OCI-LY7 (cell line): ENCODE data around the gene XG. TPM values are rescaled to one million over a fixed set of nuclear protein-coding genes. Genes with fewer than 3 reads are reported as not detected.

ENCODE experiments used
- BruUV-seq: library from RNA; stranded (reverse); fragments of 400-500 nt; replicated peaks from 2 replicates; lab custom pipeline; 2021; lab: Mats Ljungman, UMichigan
- CTCF ChIA-PET: fragments of 300-600 bp; sonication (Branson Sonifier 250); formaldehyde crosslinking; loops from one replicate; lab custom pipeline; 2022; ENCODE audit warnings: antibody characterized with exemption; ENCODE audit not compliant: unreplicated experiment; lab: Charles Lee
- POLR2A ChIA-PET: fragments of 300-600 bp; sonication (Branson Sonifier 250); formaldehyde crosslinking; loops from one replicate; lab custom pipeline; 2022; ENCODE audit warnings: antibody characterized with exemption; lab: Charles Lee
- DNase-seq: peaks from one replicate; pipeline ENCODE4 v3.0.0-alpha.2; 2015; ENCODE audit warnings: low spot score
- H2AFZ ChIP-seq: fragments of 200-600 bp; sonication (generic), shearing (Covaris generic); 2 replicates; pipeline ENCODE4 v1.6.1; 2014; ENCODE audit warnings: mild to moderate bottlenecking, antibody characterized with exemption, low read length, moderate library complexity
- H3K27ac ChIP-seq: fragments of 200-600 bp; sonication (generic); 2 replicates; pipeline ENCODE4 v1.5.1; 2014; ENCODE audit warnings: mixed run types, low read depth, mild to moderate bottlenecking, moderate library complexity, low read length, inconsistent platforms; ENCODE audit not compliant: poor library complexity, severe bottlenecking
- H3K36me3 ChIP-seq: fragments of 200-600 bp; sonication (generic); 2 replicates; pipeline ENCODE4 v1.6.1; 2014; ENCODE audit warnings: mild to moderate bottlenecking, antibody characterized with exemption, low read length, moderate library complexity, mixed read lengths; ENCODE audit not compliant: insufficient read depth
- H3K4me1 ChIP-seq: fragments of 200-600 bp; sonication (generic); 2 replicates; pipeline ENCODE4 v1.5.1; 2014; ENCODE audit warnings: mild to moderate bottlenecking, low read length; ENCODE audit not compliant: insufficient read depth, poor library complexity, severe bottlenecking
- H3K4me2 ChIP-seq: fragments of 200-600 bp; sonication (generic); 2 replicates; pipeline ENCODE4 v1.6.1; 2014; ENCODE audit warnings: mild to moderate bottlenecking, low read length
- H3K4me3 ChIP-seq: fragments of 200-600 bp; sonication (generic); 2 replicates; pipeline ENCODE4 v1.5.1; 2014; ENCODE audit warnings: mild to moderate bottlenecking, low read depth, low read length; ENCODE audit not compliant: poor library complexity, severe bottlenecking
- H3K79me2 ChIP-seq: fragments of 200-600 bp; sonication (generic); 2 replicates; pipeline ENCODE4 v1.6.1; 2016; ENCODE audit warnings: low read depth, mild to moderate bottlenecking, low read length, moderate library complexity, mixed read lengths; ENCODE audit not compliant: insufficient read depth
- H3K9me2 ChIP-seq: fragments of 200-600 bp; sonication (generic); 2 replicates; pipeline ENCODE4 v1.6.1; 2016; ENCODE audit warnings: mild to moderate bottlenecking, low read length, mixed read lengths; ENCODE audit not compliant: insufficient read depth
- H3K9me3 ChIP-seq: fragments of 200-600 bp; sonication (generic); 2 replicates; pipeline ENCODE4 v1.6.1; 2014; ENCODE audit warnings: mild to moderate bottlenecking, mixed run types, low read length, mixed read lengths
- H4K20me1 ChIP-seq: fragments of 200-600 bp; sonication (generic); 2 replicates; pipeline ENCODE4 v1.6.1; 2014; ENCODE audit warnings: mild to moderate bottlenecking, antibody characterized with exemption, low read length, moderate library complexity, mixed read lengths; ENCODE audit not compliant: insufficient read depth
- CTCF ChIP-seq: fragments of 200-600 bp; sonication (generic); conservative IDR thresholded peaks from 2 replicates; pipeline ENCODE4 v1.5.1; 2014; ENCODE audit warnings: mild to moderate bottlenecking, antibody characterized with exemption, low read length, moderate library complexity, mixed read lengths
- EZH2phosphoT487 ChIP-seq: fragments of 200-600 bp; sonication (generic); IDR thresholded peaks from 2 replicates; pipeline ENCODE4 v1.6.1; 2018; ENCODE audit warnings: low read depth, borderline replicate concordance, mild to moderate bottlenecking, mixed run types, antibody characterized with exemption, low read length, moderate library complexity, mixed read lengths
- intact Hi-C: fragments of 100-400 bp; cut with micrococcal nuclease; formaldehyde crosslinking; loops from one replicate; pipeline ENCODE4 v1.10.0; 2022; ENCODE audit not compliant: unreplicated experiment
- total RNA-seq, 2 experiments: library from RNA; depleted of rRNA in 1 of 2; stranded (reverse); fragments of >200 nt in 1 of 2; shearing (Covaris generic) in 1 of 2; gene quantifications; 2 replicates each; pipeline ENCODE4 v1.2.3, GENCODE V29; 2014 to 2022

Gene XG
- total RNA-seq, 2 experiments from 2014 or later: not detected

GRCh38 chrX:2823795-2824386 lies 72.1 kb downstream of the XG start:
- ChIA-PET CTCF (no interaction called here), POLR2A (no interaction called here)
- Histone ChIP-seq H2AFZ (no peak overlapping the region), H3K4me1 (no peaks in the 10 kb centered on the region), H3K9me2 (no peaks in the 10 kb centered on the region), H3K4me3 (no peak overlapping the region), H3K79me2 (no peaks in the 10 kb centered on the region), H3K4me2 (no peak overlapping the region), H3K36me3 (no peaks in the 10 kb centered on the region), H3K9me3 (no peaks in the 10 kb centered on the region), H4K20me1 (no peaks in the 10 kb centered on the region), H3K27ac (no peak overlapping the region)
- no TSS peak for BruUV-seq
- intact Hi-C loops: no loop called here
- DNase-seq: no peak
- TF ChIP-seq CTCF (no peak), EZH2phosphoT487 (no peak)

GRCh38 chrX:2824886-2825285 lies 73.0 kb downstream of the XG start:
- Histone ChIP-seq H2AFZ (no peak overlapping the region), H3K79me2 (no peaks in the 10 kb centered on the region), H4K20me1 (no peaks in the 10 kb centered on the region), H3K4me2 (no peak overlapping the region), H3K9me2 (no peaks in the 10 kb centered on the region), H3K4me1 (no peaks in the 10 kb centered on the region), H3K9me3 (no peaks in the 10 kb centered on the region), H3K4me3 (no peak overlapping the region), H3K36me3 (no peaks in the 10 kb centered on the region), H3K27ac (no peak overlapping the region)
- ChIA-PET CTCF (no interaction called here), POLR2A (no interaction called here)
- intact Hi-C loops: no loop called here
- TF ChIP-seq CTCF (no peak), EZH2phosphoT487 (no peak)
- no peak for DNase-seq
- no TSS peak for BruUV-seq

- Histone ChIP-seq H3K36me3 (no peaks in the 10 kb centered on the region), H3K4me3 (no peak within 1 kb of the TSS), H2AFZ (no peak within 1 kb of the TSS), H3K27ac (no peak within 1 kb of the TSS), H3K9me3 (no peaks in the 10 kb centered on the region), H3K79me2 (no peaks in the 10 kb centered on the region), H3K4me2 (no peak within 1 kb of the TSS), H4K20me1 (no peaks in the 10 kb centered on the region), H3K4me1 (no peaks in the 10 kb centered on the region), H3K9me2 (no peaks in the 10 kb centered on the region)
- no peak for DNase-seq
- TF ChIP-seq CTCF (no peak), EZH2phosphoT487 (no peak)
- BruUV-seq: no TSS peak
- ChIA-PET CTCF (no interaction called here), POLR2A (no interaction called here)
- intact Hi-C loops: no loop called here
Observed at GRCh38 chrX:2828344-2828958, 76.6 kb downstream of the XG start, which contains the start of gene GYG2. GYG2 (plus strand) TSS chrX:2828930; CDS start chrX:2830189, 1,259 bp downstream.
